ENCODE data around the gene MTG2. TPM values are rescaled to one million over a fixed set of nuclear protein-coding genes. Genes with fewer than 3 reads are reported as not detected.

The MTG2 gene
- total and polyA plus RNA-seq, 2 of the 8 experiments (the other 6 are each of a cell fraction or from before 2014, with no cell fraction given): 14.4 to 22.8 TPM

DNA sequence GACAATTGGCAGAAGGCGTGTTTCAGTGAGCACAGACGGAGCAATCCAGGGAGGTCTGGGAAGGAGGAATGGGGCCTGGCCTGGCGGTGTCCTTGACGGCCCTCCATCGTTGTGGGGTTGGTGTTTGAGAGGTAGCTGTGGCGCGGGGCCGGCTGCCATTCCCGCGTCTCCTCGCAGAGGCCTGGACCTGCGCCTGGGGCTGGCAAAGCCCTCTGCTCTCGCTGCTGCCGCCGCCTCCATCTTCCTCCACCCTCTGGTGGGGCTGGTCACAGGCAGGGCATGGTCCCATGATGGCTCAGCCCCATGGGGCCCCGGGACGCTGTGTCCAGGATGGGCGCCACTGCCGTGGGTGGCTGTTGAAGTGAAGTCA is 63.1 kb downstream of the MTG2 start:
- Histone ChIP-seq H3K79me1 (ENCODE audit: low read depth, low read length) (peaks cover 27% of the 10 kb centered on the region), H2BK15ac (ENCODE audit: low read length) (no peak overlapping the region), H3K23ac (ENCODE audit: insufficient read length) (no peak overlapping the region), H3K23me2 (ENCODE audit: low read depth, low read length) (no peaks in the 10 kb centered on the region), H4K5ac (ENCODE audit: insufficient read length, low read depth, low read length) (no peak overlapping the region), H2AK5ac (ENCODE audit: low read depth, low read length) (no peak overlapping the region), H3K14ac (ENCODE audit: insufficient read length) (no peak overlapping the region), H3K27me3 (replicated peaks in 1 of 4; ENCODE audit: control insufficient read depth in 3 of 4, extremely low read depth in 1 of 4, insufficient read depth in 3 of 4, low read length in 3 of 4) (no peaks in the 10 kb centered on the region), H3K27ac (ENCODE audit: low read depth, low read length) (no peak overlapping the region), H4K20me1 (replicated peaks in 1 of 2; ENCODE audit: control insufficient read depth in 1 of 2, insufficient read depth in 2 of 2, low read length in 2 of 2) (peaks cover 14 to 40% of the 10 kb centered on the region in 2 experiments), H3K56ac (replicated peaks; ENCODE audit: insufficient read length, low read depth, low read length) (no peak overlapping the region), H2AFZ (ENCODE audit: low read length) (no peak overlapping the region), H3K9ac (replicated peaks in 1 of 4; ENCODE audit: extremely low read depth in 1 of 4, low read depth in 3 of 4, low read length in 3 of 4) (no peak overlapping the region), H3K18ac (ENCODE audit: extremely low read depth, low read length) (no peak overlapping the region), H3K79me2 (ENCODE audit: control insufficient read depth in 1 of 2, insufficient read depth in 2 of 2, low read length in 2 of 2) (peaks cover 0 to 85% of the 10 kb centered on the region in 2 experiments), H2BK5ac (ENCODE audit: low read depth, low read length) (no peak overlapping the region), H3K4me1 (replicated peaks in 1 of 4; ENCODE audit: control insufficient read depth in 3 of 4, insufficient read depth in 4 of 4, low read length in 3 of 4) (peaks cover 0 to 3% (median 0%) of the 10 kb centered on the region in 4 experiments; a peak in 2 of 7 replicates), H4K91ac (replicated peaks; ENCODE audit: insufficient read length, low read length) (no peak overlapping the region), H3K4me3 (ENCODE audit: extremely low read depth in 1 of 4, insufficient read depth in 2 of 4, low read depth in 3 of 4, low read length in 4 of 4) (no peak overlapping the region), H2BK12ac (ENCODE audit: low read depth, low read length) (no peak overlapping the region), H3K4me2 (ENCODE audit: insufficient read depth in 1 of 2, low read depth in 2 of 2, low read length in 2 of 2) (no peak overlapping the region), H2BK120ac (replicated peaks; ENCODE audit: low read depth, low read length) (no peak overlapping the region), H3K36me3 (ENCODE audit: control insufficient read depth in 2 of 4, insufficient read depth in 4 of 4, low read length in 3 of 4) (peaks cover 0 to 2% (median 0%) of the 10 kb centered on the region in 4 experiments; a peak in 1 of 8 replicates), H2BK20ac (ENCODE audit: low read length) (no peak overlapping the region), H3K9me3 (ENCODE audit: insufficient read depth in 2 of 2, low read depth in 1 of 2, low read length in 1 of 2) (no peaks in the 10 kb centered on the region), H3K4ac (replicated peaks; ENCODE audit: insufficient read length, low read depth, low read length) (no peak overlapping the region), H4K8ac (ENCODE audit: extremely low read depth, insufficient read depth, low read length) (no peak overlapping the region)
- WGBS, 2 experiments (ENCODE audit: extremely low coverage in 1 of 2, insufficient coverage in 1 of 2, insufficient read length in 1 of 2, insufficient replicate concordance in 2 of 2, low coverage in 1 of 2, low lambda C conversion rate in 2 of 2, missing lambda C conversion rate in 1 of 2): 89% methylated on average over 18 of the region's 19 CpGs; no CpG with 5 or more reads in 1 of the 2 experiments
- POLR2A ChIA-PET (ENCODE audit: partially characterized antibody): interaction anchor here (1.8 kb wide), 1 partner anchor 54 kb away, joined by 4 read pairs; no protein-coding TSS in a partner anchor
- FAIRE-seq (no peak), DNase-seq (ENCODE audit: low read depth in 1 of 2, low spot score in 2 of 2) (no peak)
- TF ChIP-seq PHF8 (conservative IDR thresholded peaks at IDR 0.05; ENCODE audit: low read depth, low read length) (no peak), SP2 (IDR thresholded peaks at IDR 0.05; ENCODE audit: low read length) (no peak), JUND (IDR thresholded peaks at IDR 0.05; ENCODE audit: low read length) (no peak), CHD1 (IDR thresholded peaks at IDR 0.05; ENCODE audit: low read depth, low read length) (no peak)
- CTCF ChIA-PET (ENCODE audit: partially characterized antibody): interaction anchor here (0.7 to 3.5 kb wide), 5 partner anchors 9 to 34 kb away, joined by 3 to 18 read pairs (median 3); no protein-coding TSS in a partner anchor
